NCI-H460 (cell line): ENCODE data around the gene BEST2. TPM values are rescaled to one million over a fixed set of nuclear protein-coding genes. Genes with fewer than 3 reads are reported as not detected.
A peak's percentile ranks its signal among the peaks of the same experiment; 100 is the strongest.

Experiments
- DNase-seq: peaks from one replicate; pipeline ENCODE4 v3.0.0-alpha.2; 2016; ENCODE audit warnings: low read depth; ENCODE audit errors: extremely low read depth
- total RNA-seq: library from RNA; depleted of rRNA; stranded (reverse); fragments of >200 nt; shearing (Covaris generic); gene quantifications from 2 replicates; pipeline ENCODE4 v1.2.3, GENCODE V29; 2014

BEST2 gene
- total RNA-seq, 1 experiment from 2014 or later = 0.22 TPM

- no peak for DNase-seq
Observed at GRCh38 chr19:12727745-12728433, 23.7 kb upstream of the BEST2 start.

- no peak for DNase-seq
Observed at GRCh38 chr19:12730064-12730463, 21.5 kb upstream of the BEST2 start.

DNA sequence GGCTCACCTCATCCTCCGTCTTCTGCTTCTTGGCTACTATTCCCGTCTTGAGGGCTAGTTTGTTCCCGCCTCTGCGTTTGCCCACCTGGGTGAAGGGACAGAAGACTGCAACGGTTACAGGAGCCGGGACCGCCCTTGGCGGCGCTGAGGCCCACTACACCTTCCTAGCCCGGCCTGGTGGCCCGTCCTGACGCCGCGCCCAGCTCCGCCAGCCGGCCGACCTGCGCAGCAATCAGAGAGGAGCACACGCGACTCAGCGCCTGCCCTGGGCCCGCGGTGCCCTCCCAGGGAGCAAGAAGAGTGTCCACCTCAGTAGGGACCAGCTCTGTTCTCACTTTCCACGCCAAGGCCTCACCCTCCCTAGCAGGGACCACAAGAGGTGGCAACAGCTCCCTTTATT is 20.3 kb upstream of the BEST2 start:
- DNase-seq = no peak

GRCh38 chr19:12733369-12734214 is 18.0 kb upstream of the BEST2 start:
- DNase-seq = no peak

- DNase-seq = peak; percentile 100
Observed at GRCh38 chr19:12736995-12737834, 14.4 kb upstream of the BEST2 start, which contains the start of gene GET3. TSS of gene GET3 (plus strand) at chr19:12737497. CDS start at chr19:12737506, 9 bp downstream.

DNA sequence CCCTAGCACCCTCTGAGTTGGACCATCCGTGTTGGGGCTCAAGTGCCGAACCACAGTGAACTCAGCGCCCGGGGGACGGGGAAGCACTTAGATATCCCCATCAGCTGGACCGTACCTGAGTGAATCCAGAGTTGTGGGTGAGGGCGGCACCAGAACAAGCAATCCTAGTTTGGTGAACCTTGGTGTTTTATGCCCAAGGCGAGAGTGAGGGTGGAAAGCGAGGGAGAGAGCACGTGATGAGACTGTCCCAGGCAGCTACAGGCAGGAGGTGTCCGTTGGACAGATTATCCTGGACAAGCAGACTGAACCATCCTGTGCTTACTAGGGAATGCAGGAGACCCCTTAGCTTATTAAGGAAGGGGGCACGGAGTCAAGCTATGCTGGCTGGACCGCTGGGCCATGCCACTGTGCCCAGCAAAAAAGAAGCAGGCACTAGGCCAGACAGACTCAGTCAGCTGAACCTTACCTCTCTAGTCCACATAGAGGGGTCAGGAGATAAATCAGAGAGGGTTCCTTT is 13.7 kb upstream of the BEST2 start:
- DNase-seq = no peak

GRCh38 chr19:12745166-12745897 is 6.3 kb upstream of the BEST2 start:
- DNase-seq = no peak

- no peak for DNase-seq
Observed at GRCh38 chr19:12748489-12748888, 3.1 kb upstream of the BEST2 start.

- no peak for DNase-seq
Observed at GRCh38 chr19:12749938-12750521, 1.6 kb upstream of the BEST2 start.

DNA sequence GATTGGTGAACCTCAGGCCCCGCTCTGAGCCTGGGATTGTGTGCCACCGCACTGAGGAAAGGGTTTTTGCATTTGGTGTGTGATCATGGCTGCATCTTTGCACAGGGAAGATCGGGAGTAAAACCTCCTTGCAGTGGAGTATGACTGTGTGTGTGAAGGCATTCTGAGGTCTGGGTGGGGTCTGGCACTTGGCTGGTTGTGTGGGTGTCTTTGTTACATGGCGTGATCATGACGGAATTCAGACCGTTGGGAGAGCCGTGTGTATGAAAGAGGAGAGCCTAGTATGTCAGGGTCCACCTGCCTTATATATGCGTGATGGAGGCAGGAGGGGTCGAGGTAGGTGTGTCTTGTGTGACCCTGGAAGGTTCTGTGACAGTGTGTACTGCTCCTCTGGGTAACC is 740 bp upstream of the BEST2 start:
- no peak for DNase-seq

DNA sequence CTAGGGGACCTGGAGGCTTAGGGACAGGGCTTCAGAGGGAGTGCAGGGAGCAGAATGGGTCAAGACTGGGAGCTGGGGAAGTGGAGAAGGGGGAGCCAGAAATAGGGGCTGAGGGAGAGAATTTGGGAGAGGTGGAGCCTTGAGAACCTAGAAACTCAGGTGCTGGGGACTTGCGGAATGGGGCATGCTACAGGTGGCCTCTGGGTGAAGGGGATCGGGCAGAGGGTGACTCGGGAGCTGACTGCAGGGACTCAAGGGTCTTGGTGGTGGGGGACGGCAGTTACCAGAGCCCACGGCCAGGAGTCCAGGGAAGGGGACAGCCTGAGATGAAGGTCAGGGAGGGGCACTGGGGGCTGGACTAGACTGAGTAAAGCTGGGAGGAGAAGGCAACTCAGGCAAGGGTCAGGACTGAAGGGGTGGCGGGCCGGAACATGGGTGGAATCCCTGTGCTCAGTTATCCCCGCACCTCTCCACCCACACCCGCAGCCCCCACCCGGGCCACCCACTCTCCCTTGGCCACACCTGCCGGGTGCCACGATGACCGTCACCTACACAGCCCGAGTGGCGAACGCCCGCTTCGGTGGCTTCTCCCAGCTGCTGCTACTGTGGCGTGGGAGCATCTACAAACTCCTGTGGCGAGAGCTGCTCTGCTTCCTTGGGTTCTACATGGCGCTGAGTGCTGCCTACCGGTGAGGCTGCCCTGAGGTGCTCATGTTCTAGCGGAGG is 628 bp downstream of the BEST2 start:
- DNase-seq = no peak

GRCh38 chr19:12754465-12755196 is 3.0 kb downstream of the BEST2 start:
- DNase-seq = no peak

DNA sequence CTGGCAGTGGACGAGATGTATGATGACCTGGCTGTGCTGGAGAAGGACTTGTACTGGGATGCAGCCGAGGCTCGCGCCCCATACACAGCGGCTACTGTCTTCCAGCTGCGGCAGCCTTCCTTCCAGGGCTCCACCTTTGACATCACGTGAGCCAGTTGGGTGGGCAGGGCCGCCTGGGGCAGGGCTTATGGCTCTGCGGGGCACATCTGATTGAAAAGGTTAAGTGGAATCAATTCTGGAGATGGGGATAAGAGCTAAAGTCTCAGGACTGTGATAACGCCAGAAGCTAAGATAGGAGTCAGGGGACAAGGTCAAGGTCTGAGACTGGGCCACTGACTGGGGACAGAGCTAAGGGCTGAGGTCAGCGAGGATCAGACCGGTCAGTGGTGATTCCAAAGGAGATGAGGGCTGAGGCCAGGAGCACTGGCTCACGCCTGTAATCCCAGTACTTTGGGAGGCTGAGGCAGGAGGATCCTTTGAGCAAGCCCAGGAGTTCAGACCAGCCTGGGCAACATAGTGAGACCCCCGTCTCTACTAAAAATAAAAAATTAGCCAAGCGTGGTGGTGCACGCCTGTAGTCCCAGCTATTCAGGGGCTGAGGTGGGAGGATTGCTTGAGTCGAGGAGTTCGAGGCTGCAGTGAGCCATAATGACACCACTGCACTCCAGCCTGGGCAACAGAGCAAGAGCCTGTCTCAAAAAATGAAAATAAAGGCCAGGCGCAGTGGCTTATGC is 4.7 kb downstream of the BEST2 start:
- DNase-seq = no peak

GRCh38 chr19:12757544-12758274 is 6.1 kb downstream of the BEST2 start:
- DNase-seq = peak; percentile 47

GRCh38 chr19:12759686-12760085 is 8.1 kb downstream of the BEST2 start:
- DNase-seq = no peak

- no peak for DNase-seq
Observed at GRCh38 chr19:12763100-12763499, 11.5 kb downstream of the BEST2 start.

GRCh38 chr19:12764698-12765097 is 13.1 kb downstream of the BEST2 start:
- no peak for DNase-seq
